Type B pancreatic cell (in vitro differentiated cells): Measurements from ENCODE around the gene NUP210. TPM values are rescaled to one million over a fixed set of nuclear protein-coding genes. Genes with fewer than 3 reads are reported as not detected.

ENCODE experiments used
- DNase-seq: peaks from one replicate; pipeline ENCODE4 v3.0.0; 2021; ENCODE audit warnings: mixed read lengths; ENCODE audit not compliant: unreplicated experiment; ENCODE audit errors: extremely low spot score
- H3K27ac Mint-ChIP-seq: 2 replicates; pipeline ENCODE4 v1.8.0; 2021; ENCODE audit warnings: mild to moderate bottlenecking, mixed read lengths
- H3K27me3 Mint-ChIP-seq: 2 replicates; pipeline ENCODE4 v1.8.0; 2021; ENCODE audit warnings: mixed read lengths
- H3K36me3 Mint-ChIP-seq: 2 replicates; pipeline ENCODE4 v1.8.0; 2021; ENCODE audit warnings: mixed read lengths
- H3K4me1 Mint-ChIP-seq: one replicate; pipeline ENCODE4 v1.8.0; 2021; ENCODE audit warnings: mixed read lengths; ENCODE audit not compliant: unreplicated experiment
- H3K4me3 Mint-ChIP-seq: 2 replicates; pipeline ENCODE4 v1.8.0; 2021; ENCODE audit warnings: mild to moderate bottlenecking, mixed read lengths
- H3K9me3 Mint-ChIP-seq: 2 replicates; pipeline ENCODE4 v1.8.0; 2021; ENCODE audit warnings: mixed read lengths
- total RNA-seq: library from RNA; stranded (reverse); gene quantifications from 2 replicates; pipeline ENCODE4 v1.2.1, GENCODE V29; 2021; ENCODE audit warnings: low replicate concordance
- TF ChIP-seq, protein P1 (sequence below): fragments of 200-600 bp; sonication (generic); conservative IDR thresholded peaks from 2 replicates; pipeline ENCODE4 v1.5.0; 2021; ENCODE audit warnings: antibody characterized with exemption, mild to moderate bottlenecking

NUP210 gene
- total RNA-seq, 1 donor from 2014 or later, result 26.5 TPM

DNA sequence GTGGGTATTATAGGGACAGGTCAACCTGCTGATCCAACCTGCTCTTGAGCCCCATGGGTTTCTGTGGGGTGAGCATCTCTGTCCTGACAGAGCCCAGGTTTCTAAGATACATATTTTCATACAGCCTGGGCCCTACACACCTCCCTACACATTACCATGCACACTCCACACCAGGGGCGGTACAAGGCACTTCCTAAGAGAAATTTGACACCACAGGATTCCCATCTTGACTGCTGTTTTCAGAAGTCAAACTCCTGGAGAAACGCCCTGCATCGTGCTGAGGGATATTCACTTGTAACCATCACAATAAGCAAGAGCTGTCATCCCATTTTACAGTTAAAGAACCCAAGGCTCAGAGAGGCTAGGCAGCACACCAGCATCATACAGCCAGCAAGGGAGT, 50.1 kb downstream of the NUP210 start:
- TF ChIP-seq, protein P1, sequence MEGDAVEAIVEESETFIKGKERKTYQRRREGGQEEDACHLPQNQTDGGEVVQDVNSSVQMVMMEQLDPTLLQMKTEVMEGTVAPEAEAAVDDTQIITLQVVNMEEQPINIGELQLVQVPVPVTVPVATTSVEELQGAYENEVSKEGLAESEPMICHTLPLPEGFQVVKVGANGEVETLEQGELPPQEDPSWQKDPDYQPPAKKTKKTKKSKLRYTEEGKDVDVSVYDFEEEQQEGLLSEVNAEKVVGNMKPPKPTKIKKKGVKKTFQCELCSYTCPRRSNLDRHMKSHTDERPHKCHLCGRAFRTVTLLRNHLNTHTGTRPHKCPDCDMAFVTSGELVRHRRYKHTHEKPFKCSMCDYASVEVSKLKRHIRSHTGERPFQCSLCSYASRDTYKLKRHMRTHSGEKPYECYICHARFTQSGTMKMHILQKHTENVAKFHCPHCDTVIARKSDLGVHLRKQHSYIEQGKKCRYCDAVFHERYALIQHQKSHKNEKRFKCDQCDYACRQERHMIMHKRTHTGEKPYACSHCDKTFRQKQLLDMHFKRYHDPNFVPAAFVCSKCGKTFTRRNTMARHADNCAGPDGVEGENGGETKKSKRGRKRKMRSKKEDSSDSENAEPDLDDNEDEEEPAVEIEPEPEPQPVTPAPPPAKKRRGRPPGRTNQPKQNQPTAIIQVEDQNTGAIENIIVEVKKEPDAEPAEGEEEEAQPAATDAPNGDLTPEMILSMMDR, result no peak
- H3K36me3 Mint-ChIP-seq, result peaks cover 4% of the 10 kb centered on the region
- DNase-seq, result no peak
- no peaks in the 10 kb centered on the region for H3K4me1 Mint-ChIP-seq
- H3K27me3 Mint-ChIP-seq, result no peaks in the 10 kb centered on the region
- no peak overlapping the region for H3K27ac Mint-ChIP-seq
- no peaks in the 10 kb centered on the region for H3K9me3 Mint-ChIP-seq
- H3K4me3 Mint-ChIP-seq, result no peak overlapping the region

DNA sequence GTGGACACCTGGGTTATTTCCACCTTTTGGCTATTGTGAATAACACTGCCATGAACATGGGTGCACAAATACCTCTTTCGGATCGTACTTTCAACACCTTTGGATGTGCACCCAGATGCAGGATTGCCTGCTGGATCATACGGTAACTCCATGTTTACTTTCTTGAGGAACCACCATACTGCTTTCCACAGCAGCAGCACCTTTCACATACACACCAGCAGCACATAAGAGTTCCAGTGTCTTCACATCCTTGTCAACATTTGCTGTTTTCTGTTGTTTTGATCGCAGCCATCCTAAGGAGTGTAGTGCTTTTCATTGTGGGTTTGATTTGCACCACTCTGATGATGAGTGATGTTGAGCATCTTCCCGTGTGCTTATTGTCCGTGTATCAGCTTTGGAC, 51.3 kb downstream of the NUP210 start:
- no peak overlapping the region for H3K4me3 Mint-ChIP-seq
- no peaks in the 10 kb centered on the region for H3K27me3 Mint-ChIP-seq
- peaks cover 4% of the 10 kb centered on the region for H3K36me3 Mint-ChIP-seq
- H3K4me1 Mint-ChIP-seq, result no peaks in the 10 kb centered on the region
- TF ChIP-seq, protein P1, result no peak
- no peak overlapping the region for H3K27ac Mint-ChIP-seq
- no peak for DNase-seq
- no peaks in the 10 kb centered on the region for H3K9me3 Mint-ChIP-seq

DNA sequence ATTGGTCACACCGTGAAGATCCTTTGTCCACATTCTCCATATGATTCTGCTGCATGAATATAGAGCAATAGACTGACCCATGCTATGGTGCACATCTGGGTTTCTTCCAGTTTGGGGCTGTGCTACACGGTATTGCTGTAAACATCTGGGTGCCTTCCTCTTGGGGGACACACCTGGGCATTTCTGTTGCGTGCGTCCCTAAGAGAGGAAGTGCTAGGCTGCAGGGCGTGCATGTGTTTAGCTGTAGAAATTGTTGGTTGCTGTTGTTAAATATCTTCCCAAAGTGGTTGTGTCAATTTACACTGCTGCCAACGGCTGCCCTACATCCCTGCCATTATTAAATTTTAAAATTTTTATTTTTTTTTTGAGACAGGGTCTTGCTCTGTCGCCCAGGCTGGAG, 52.4 kb downstream of the NUP210 start:
- TF ChIP-seq, protein P1, result no peak
- no peaks in the 10 kb centered on the region for H3K4me1 Mint-ChIP-seq
- no peaks in the 10 kb centered on the region for H3K9me3 Mint-ChIP-seq
- H3K27ac Mint-ChIP-seq, result no peak overlapping the region
- H3K27me3 Mint-ChIP-seq, result no peaks in the 10 kb centered on the region
- DNase-seq, result no peak
- peaks cover 4% of the 10 kb centered on the region for H3K36me3 Mint-ChIP-seq
- H3K4me3 Mint-ChIP-seq, result no peak overlapping the region

DNA sequence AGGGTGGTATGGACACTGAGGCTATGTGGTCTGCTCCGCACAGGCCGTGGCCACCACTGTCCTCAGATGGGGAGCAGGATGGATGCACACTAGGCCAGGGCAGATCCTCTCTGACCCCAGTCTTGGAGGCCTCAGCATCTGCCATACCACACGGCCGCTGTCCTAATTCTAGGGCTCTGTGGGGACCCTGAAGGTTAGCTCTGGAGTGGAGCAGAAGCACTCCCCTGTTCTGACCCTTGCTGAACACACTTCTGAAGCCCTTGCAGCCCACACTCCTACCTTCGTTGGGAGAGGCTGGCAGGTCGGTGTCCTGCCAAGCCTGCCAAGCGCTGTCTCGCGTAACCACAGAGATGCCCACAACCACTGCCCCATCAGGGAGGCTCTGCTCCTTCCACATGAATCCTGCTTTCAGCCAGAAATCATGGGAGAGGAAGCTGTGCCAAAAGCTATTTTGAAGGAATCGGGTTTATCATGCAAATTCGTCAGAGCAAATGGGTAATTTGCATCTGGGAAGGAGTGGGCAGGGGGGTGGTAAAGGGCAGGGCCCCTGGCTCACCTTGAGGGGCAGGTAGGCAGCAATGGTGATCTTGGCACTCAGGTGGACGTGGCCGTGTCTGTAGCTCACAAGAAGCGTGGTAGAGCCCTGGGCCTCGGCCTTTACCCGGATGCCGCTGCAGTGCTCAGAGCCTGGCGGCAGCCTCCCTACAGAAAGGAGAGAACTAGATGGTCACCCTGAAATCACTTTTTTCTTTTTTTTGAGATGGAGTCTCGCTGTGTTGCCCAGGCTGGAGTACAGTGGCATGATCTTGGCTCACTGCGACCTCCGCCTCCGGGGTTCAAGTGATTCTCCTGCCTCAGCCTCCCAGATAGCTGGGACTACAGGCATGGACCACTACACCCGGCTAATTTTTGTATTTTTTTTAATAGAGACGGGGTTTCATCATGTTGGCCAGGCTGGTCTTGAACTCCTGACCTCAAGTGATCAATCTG, 54.4 kb downstream of the NUP210 start:
- no peaks in the 10 kb centered on the region for H3K4me1 Mint-ChIP-seq
- no peaks in the 10 kb centered on the region for H3K9me3 Mint-ChIP-seq
- H3K4me3 Mint-ChIP-seq, result no peak overlapping the region
- H3K27ac Mint-ChIP-seq, result no peak overlapping the region
- TF ChIP-seq, protein P1, result no peak
- DNase-seq, result no peak
- peaks cover 5% of the 10 kb centered on the region for H3K36me3 Mint-ChIP-seq
- no peaks in the 10 kb centered on the region for H3K27me3 Mint-ChIP-seq

DNA sequence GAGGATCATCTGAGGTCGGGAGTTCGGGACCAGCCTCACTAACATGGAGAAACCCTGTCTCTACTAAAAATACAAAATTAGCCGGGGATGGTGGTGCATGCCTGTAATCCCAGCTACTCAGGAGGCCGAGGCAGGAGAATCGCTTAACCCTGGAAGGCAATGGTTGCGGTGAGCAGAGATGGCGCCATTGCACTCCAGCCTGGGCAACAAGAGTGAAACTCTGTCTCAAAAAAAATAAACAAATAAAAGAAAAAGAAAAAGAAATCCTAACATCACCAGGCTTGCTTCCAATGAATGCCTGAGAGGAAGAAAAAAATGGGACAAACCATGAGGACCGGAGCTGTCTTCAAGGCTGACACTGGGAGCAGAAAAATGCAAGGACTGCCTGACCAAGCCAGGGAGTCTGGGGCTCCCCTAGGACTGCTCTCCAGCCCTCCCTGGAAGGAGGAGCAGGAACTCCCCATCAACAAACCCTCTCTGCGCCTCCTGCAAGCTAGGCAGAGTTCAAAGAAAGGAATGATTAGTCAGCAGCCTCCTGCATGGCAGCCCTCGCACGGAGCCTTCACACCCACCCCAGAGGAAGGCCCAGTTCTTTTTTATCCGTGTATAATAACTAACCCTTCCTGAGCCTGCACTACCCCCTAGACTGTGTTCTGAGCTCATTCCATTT, 55.4 kb downstream of the NUP210 start:
- Mint-ChIP-seq H3K4me3 (no peak overlapping the region), H3K36me3 (peaks cover 7% of the 10 kb centered on the region), H3K9me3 (no peaks in the 10 kb centered on the region), H3K27ac (no peak overlapping the region), H3K4me1 (no peaks in the 10 kb centered on the region), H3K27me3 (no peaks in the 10 kb centered on the region)
- no peak for DNase-seq
- TF ChIP-seq, protein P1, result no peak
